Activated naive CD4-positive, alpha-beta T cell treated with anti-CD3 and anti-CD28 coated beads, Interleukin-2, amount 50 U/mL, for 72 hours (primary cell): ENCODE measurements around the gene SIK2. TPM values are rescaled to one million over a fixed set of nuclear protein-coding genes. Genes with fewer than 3 reads are reported as not detected.

Experiments
- ATAC-seq, 2 donors: fragments of 150-1000 bp; cut with Tn5 transposase; 2 replicates each; pipeline ENCODE4 v1.10.0; 2021; ENCODE audit warnings: mild to moderate bottlenecking in 2 of 2, moderate library complexity in 2 of 2
- DNase-seq, 2 donors: peaks; one replicate each; pipeline ENCODE4 v3.0.0; 2021 to 2022; ENCODE audit warnings: low spot score in 2 of 2
- H3K27ac Mint-ChIP-seq, 2 donors: one replicate each; pipeline ENCODE4 v1.8.0; 2022; ENCODE audit warnings: mild to moderate bottlenecking in 2 of 2, mixed read lengths in 2 of 2
- H3K36me3 Mint-ChIP-seq, 2 donors: one replicate each; pipeline ENCODE4 v1.8.0; 2022; ENCODE audit warnings: mixed read lengths in 2 of 2
- H3K9me3 Mint-ChIP-seq, 2 donors: one replicate each; pipeline ENCODE4 v1.8.0; 2022; ENCODE audit warnings: mixed read lengths in 2 of 2
- total RNA-seq, 2 donors: library from RNA; stranded (reverse); gene quantifications; one replicate each; pipeline ENCODE4 v1.2.3, GENCODE V29; 2022

SIK2 gene
- 1 to 10 TPM; 2.9 to 6.1 TPM for total RNA-seq

- ATAC-seq (peak; percentile 86 to 92), DNase-seq (peak; percentile 87 to 91)
- Mint-ChIP-seq H3K27ac (peak within 1 kb of the TSS; percentile 83 to 94), H3K36me3 (peaks cover 7 to 9% of the 10 kb centered on the region in 2 donors), H3K9me3 (no peaks in the 10 kb centered on the region)
Observed at GRCh38 chr11:111601979-111602864, at the start of gene SIK2. Gene SIK2 (plus strand): TSS chr11:111602449. CDS start chr11:111602564, 115 bp downstream.

GRCh38 chr11:111554532-111554931 lies 47.7 kb upstream of the SIK2 start:
- DNase-seq (no peak), ATAC-seq (no peak)
- H3K27ac Mint-ChIP-seq: no peak overlapping the region
- peaks cover 0 to 9% of the 10 kb centered on the region in 2 donors for H3K36me3 Mint-ChIP-seq
- peaks cover 0 to 5% of the 10 kb centered on the region in 2 donors for H3K9me3 Mint-ChIP-seq

GRCh38 chr11:111555255-111555654 lies 47.0 kb upstream of the SIK2 start:
- H3K36me3 Mint-ChIP-seq: peaks cover 0 to 9% of the 10 kb centered on the region in 2 donors
- no peak overlapping the region for H3K27ac Mint-ChIP-seq
- DNase-seq (no peak), ATAC-seq (peak in 1 of 2 donors; percentile 41)
- peaks cover 0 to 5% of the 10 kb centered on the region in 2 donors for H3K9me3 Mint-ChIP-seq

GRCh38 chr11:111557425-111558111 lies 44.7 kb upstream of the SIK2 start:
- no peak for DNase-seq
- ATAC-seq: no peak
- no peak overlapping the region for H3K27ac Mint-ChIP-seq
- peaks cover 0 to 5% of the 10 kb centered on the region in 2 donors for H3K9me3 Mint-ChIP-seq
- H3K36me3 Mint-ChIP-seq: peaks cover 0 to 9% of the 10 kb centered on the region in 2 donors

DNA sequence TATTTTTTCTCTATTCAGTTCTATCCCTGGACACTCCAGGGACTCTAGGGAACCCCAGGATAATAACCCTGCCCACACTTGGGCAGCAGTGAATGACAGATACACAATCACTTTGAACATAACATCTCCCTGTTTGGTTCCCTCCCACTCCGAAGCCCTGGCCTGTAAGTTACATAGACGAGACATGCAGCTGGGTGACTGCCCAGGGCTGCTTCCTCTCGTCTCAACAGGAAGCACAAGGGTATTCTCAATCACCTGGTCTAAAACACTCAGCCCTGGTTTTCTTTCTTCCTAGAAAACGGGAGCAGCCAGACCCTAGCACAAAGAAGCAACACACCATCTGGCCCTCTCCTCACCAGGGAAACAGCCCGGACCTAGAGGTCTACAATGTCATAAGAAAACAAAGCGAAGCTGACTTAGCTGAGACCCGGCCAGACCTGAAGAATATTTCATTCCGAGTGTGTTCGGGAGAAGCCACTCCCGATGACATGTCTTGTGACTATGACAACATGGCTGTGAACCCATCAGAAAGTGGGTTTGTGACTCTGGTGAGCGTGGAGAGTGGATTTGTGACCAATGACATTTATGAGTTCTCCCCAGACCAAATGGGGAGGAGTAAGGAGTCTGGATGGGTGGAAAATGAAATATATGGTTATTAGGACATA lies 42.3 kb upstream of the SIK2 start:
- no peak overlapping the region for H3K27ac Mint-ChIP-seq
- peaks cover 0 to 7% of the 10 kb centered on the region in 2 donors for H3K36me3 Mint-ChIP-seq
- peaks cover 0 to 5% of the 10 kb centered on the region in 2 donors for H3K9me3 Mint-ChIP-seq
- no peak for ATAC-seq
- DNase-seq: no peak

GRCh38 chr11:111560800-111561199 lies 41.4 kb upstream of the SIK2 start:
- DNase-seq: no peak

GRCh38 chr11:111561306-111561705 lies 40.9 kb upstream of the SIK2 start:
- H3K27ac Mint-ChIP-seq: no peak overlapping the region

More at GRCh38 chr11:111560800-111561199, 41.4 kb upstream of the SIK2 start:
- H3K9me3 Mint-ChIP-seq: no peaks in the 10 kb centered on the region
- H3K27ac Mint-ChIP-seq: no peak overlapping the region
- ATAC-seq: no peak
- H3K36me3 Mint-ChIP-seq: no peaks in the 10 kb centered on the region

DNA sequence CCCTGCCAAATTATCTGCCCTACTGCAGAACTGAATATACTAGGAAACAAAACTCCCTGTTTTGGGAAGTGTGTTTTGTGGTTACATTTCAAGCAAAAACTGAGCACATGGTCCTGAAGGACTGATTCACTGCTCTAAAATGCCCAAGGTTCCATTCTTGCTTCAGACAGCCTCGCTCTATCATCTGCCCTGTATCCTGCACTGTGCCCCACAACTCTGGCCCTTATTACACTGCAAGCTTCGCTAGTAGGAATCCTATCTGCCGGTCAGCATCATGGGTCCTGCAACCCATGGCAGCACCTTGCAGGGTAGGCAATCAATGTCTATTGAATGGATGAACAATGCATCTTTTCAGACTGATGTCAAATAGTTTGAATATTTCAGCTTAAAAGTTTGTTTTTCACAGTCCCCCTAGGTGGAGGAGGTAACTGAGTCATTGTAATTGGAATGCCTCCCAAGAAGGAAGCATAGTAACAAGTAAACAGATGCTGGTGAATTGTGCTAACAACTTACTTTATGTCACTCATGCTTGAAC lies 40.4 kb upstream of the SIK2 start:
- Mint-ChIP-seq H3K27ac (no peak overlapping the region), H3K9me3 (no peaks in the 10 kb centered on the region), H3K36me3 (no peaks in the 10 kb centered on the region)
- no peak for DNase-seq
- no peak for ATAC-seq

More at GRCh38 chr11:111561306-111561705, 40.9 kb upstream of the SIK2 start:
- DNase-seq (no peak), ATAC-seq (no peak)
- Mint-ChIP-seq H3K36me3 (no peaks in the 10 kb centered on the region), H3K9me3 (no peaks in the 10 kb centered on the region)

DNA sequence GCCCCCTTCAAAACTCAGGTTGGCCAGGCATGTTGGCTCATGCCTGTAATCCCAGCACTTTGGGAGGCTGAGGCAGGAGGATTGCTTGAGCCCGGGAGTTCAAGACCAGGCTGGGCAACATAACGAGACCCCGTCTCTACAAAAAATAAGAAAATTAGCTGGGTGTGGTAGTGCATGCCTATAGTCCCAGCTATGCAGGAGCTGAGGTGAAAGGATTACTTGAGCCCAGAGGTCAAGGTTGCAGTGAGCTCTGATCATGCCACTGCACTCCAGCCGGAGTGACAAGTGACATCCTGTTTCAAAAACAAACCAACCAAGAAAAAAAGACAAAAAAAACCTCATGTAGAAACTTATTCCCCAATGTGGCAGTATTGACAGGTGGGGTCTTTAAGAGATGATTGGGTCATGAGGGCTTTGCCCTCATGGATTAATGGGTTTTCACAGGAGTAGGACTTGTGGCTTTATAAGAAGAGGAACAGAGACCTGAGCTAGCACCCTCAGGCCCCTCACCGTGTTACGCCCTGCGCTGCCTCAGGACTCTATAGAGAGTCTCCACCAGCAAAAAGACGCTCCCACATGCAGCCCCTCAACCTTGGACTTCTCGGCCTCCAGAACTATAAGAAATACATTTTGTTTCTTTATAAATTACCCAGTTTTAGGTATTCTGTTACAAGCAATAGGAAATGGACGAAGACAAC lies 39.4 kb upstream of the SIK2 start:
- Mint-ChIP-seq H3K9me3 (no peaks in the 10 kb centered on the region), H3K27ac (peak overlapping the region in 1 of 2 donors; percentile 50), H3K36me3 (no peaks in the 10 kb centered on the region)
- no peak for ATAC-seq
- DNase-seq: no peak

- Mint-ChIP-seq H3K36me3 (no peaks in the 10 kb centered on the region), H3K27ac (no peak overlapping the region)
Observed at GRCh38 chr11:111565114-111565720, 37.0 kb upstream of the SIK2 start.

DNA sequence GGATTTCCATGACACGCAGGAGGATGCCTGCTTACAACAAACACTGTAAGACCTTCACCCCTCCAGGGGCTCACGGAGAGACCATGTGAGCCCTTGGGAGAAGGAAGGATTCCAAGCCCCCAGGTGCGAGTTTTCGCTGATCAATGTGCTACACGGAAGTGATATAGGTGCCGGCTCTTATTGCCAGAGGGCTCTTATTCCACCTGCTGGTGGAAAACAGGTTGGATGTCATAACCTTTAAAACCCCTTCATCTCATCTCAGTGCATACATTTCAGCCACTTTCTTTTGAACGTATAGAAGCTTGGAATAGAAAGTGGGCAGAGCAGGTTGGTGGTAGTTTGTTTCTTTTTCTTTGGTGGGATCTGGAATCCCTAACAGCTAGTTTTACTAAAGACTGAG lies 35.9 kb upstream of the SIK2 start:
- DNase-seq: no peak

More at GRCh38 chr11:111565114-111565720, 37.0 kb upstream of the SIK2 start:
- no peaks in the 10 kb centered on the region for H3K9me3 Mint-ChIP-seq
- DNase-seq: peak in 1 of 2 donors; percentile 68
- peak; percentile 24 to 33 for ATAC-seq

DNA sequence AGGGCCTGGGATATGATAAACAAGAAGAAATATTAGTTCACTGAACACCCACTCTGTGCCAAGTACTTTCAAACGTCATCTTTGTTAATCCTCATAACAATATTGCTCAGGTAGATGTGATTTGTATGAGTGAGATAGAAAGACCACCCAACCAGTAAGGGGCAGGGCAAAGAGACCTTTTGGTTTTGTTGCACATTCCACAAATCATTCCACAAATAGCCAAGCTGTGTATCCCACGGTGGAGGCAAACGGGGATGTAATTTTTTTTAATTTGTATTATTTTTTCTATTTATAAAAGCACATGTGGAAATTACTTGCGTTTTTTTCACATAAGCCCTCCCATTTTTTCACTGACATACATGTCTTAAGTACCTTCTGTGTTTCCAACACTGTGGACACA lies 32.8 kb upstream of the SIK2 start:
- Mint-ChIP-seq H3K27ac (no peak overlapping the region), H3K9me3 (no peaks in the 10 kb centered on the region), H3K36me3 (no peaks in the 10 kb centered on the region)
- no peak for ATAC-seq
- DNase-seq: no peak

More for the DNA sequence above, 35.9 kb upstream of the SIK2 start:
- no peak overlapping the region for H3K27ac Mint-ChIP-seq
- no peaks in the 10 kb centered on the region for H3K36me3 Mint-ChIP-seq
- no peak for ATAC-seq
- no peaks in the 10 kb centered on the region for H3K9me3 Mint-ChIP-seq

DNA sequence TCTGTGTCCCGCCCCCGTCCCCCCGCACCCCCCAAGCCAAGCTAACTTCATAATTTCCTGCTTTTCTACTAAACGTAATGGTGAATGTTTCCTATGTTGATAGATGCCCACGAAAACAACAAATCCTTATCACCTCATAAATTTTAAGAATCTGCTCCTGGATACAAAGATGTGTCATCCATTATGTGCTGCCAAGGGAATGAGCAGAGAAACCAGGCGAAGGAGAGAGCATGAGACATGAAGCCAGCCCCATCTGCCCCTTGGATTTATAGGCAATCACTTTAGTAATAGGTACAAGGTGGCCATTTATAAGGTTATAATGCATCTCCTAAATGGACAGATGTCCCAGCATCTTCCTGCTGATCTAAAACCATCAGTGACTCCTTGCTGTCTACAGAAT lies 31.5 kb upstream of the SIK2 start:
- H3K27ac Mint-ChIP-seq: no peak overlapping the region
- H3K9me3 Mint-ChIP-seq: no peaks in the 10 kb centered on the region

DNA sequence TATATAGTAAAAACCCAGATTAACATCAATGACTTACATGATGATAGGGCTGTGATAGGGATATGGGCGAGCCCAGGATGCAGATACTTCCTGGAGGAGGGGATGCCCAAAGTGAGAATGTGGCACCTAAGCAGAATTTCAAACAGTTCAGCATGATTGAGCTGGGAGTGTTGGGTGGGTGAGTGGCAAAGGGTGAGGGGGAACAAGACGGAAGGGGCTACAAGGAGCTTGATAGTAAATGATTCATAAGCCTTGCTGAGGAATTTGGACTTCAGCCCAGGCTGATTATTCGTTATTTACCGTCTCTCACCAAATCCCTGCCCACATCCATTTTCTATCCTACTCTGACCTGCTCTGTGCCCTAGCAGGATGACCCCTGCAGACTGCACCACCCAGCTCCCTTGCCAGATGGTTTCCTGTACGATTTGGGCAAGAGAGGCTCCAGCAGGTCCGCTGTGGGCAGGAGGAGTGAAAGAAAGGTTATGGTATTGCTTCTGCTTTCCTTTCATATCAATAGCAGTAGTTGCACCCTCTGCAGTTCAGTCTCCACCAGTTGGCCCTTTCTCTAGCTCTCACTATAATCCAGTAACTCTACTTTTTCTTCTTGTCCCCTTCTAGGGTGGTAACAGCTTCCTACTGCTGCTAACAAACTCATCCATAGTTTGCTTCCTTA lies 30.3 kb upstream of the SIK2 start:
- no peak for DNase-seq
- ATAC-seq: no peak
- H3K36me3 Mint-ChIP-seq: no peaks in the 10 kb centered on the region
- no peaks in the 10 kb centered on the region for H3K9me3 Mint-ChIP-seq
- H3K27ac Mint-ChIP-seq: no peak overlapping the region

More for the DNA sequence above, 31.5 kb upstream of the SIK2 start:
- ATAC-seq (no peak), DNase-seq (no peak)
- H3K36me3 Mint-ChIP-seq: no peaks in the 10 kb centered on the region

DNA sequence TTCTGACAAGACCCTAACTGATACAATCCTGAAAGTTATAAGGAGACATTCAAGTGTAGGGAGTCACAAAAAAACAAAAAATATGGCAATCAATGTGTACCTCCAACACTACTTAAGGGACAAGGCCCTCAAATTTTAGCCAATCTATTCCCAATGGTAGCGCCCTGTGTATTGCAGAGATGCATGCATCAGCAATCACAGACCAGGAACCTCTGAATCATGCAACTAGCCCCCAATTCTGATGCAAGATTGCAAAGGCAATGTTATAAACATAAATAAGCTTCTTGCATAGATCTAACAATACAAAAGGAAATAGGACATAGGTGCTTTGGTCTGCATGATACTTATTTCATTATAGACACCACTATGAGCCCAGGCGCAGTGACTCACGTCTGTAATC lies 29.7 kb upstream of the SIK2 start:
- Mint-ChIP-seq H3K27ac (no peak overlapping the region), H3K9me3 (no peaks in the 10 kb centered on the region), H3K36me3 (no peaks in the 10 kb centered on the region)
- DNase-seq (no peak), ATAC-seq (no peak)
